ENCODE data around the gene WFIKKN1. TPM values are rescaled to one million over a fixed set of nuclear protein-coding genes. Genes with fewer than 3 reads are reported as not detected.
A peak's percentile ranks its signal among the peaks of the same experiment; 100 is the strongest.

The WFIKKN1 gene
- total and polyA plus RNA-seq, 12 donors: 0.18 to 3.9 (median 0.45) TPM; not detected in 2

DNA sequence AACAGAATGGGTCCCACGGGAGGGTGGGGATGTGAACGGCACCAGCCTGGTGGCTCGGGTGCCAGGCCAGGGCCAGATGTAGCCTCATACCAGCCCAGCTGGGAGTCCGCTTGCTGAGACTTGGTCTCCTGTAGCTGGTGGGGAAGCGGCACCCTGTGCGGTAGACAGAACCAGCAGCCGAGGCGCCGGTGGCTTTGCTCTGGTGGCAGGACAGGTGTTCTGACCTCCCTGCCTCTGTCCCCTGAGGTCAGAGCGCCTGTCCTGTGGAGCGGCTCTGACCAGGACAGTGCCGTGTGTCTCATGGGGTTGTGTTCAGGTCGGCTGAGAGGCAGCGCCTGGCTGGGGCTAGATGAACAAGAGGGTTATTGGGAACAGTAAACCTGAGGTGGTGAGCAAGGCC, 20.8 kb upstream of the WFIKKN1 start:
- Histone ChIP-seq H3K27me3 (no peaks in the 10 kb centered on the region), H3K27ac (no peak overlapping the region), H3K4me1 (replicated peaks in 1 of 2) (no peaks in the 10 kb centered on the region), H3K4me3 (no peak overlapping the region), H3K9me3 (replicated peaks in 1 of 3) (no peaks in the 10 kb centered on the region), H3K36me3 (replicated peaks in 1 of 2) (no peaks in the 10 kb centered on the region)
- intact Hi-C loops (cut with DNase I): no loop called here
- TF ChIP-seq POLR2A (IDR thresholded peaks at IDR 0.05): no peak
- TF ChIP-seq, protein P1, sequence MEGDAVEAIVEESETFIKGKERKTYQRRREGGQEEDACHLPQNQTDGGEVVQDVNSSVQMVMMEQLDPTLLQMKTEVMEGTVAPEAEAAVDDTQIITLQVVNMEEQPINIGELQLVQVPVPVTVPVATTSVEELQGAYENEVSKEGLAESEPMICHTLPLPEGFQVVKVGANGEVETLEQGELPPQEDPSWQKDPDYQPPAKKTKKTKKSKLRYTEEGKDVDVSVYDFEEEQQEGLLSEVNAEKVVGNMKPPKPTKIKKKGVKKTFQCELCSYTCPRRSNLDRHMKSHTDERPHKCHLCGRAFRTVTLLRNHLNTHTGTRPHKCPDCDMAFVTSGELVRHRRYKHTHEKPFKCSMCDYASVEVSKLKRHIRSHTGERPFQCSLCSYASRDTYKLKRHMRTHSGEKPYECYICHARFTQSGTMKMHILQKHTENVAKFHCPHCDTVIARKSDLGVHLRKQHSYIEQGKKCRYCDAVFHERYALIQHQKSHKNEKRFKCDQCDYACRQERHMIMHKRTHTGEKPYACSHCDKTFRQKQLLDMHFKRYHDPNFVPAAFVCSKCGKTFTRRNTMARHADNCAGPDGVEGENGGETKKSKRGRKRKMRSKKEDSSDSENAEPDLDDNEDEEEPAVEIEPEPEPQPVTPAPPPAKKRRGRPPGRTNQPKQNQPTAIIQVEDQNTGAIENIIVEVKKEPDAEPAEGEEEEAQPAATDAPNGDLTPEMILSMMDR (IDR thresholded peaks at IDR 0.05): no peak
- DNase-seq: no peak
- WGBS, 4 donors: 91 to 93% (median 92%) methylated on average over 9 to 14 of the region's 14 CpGs

DNA sequence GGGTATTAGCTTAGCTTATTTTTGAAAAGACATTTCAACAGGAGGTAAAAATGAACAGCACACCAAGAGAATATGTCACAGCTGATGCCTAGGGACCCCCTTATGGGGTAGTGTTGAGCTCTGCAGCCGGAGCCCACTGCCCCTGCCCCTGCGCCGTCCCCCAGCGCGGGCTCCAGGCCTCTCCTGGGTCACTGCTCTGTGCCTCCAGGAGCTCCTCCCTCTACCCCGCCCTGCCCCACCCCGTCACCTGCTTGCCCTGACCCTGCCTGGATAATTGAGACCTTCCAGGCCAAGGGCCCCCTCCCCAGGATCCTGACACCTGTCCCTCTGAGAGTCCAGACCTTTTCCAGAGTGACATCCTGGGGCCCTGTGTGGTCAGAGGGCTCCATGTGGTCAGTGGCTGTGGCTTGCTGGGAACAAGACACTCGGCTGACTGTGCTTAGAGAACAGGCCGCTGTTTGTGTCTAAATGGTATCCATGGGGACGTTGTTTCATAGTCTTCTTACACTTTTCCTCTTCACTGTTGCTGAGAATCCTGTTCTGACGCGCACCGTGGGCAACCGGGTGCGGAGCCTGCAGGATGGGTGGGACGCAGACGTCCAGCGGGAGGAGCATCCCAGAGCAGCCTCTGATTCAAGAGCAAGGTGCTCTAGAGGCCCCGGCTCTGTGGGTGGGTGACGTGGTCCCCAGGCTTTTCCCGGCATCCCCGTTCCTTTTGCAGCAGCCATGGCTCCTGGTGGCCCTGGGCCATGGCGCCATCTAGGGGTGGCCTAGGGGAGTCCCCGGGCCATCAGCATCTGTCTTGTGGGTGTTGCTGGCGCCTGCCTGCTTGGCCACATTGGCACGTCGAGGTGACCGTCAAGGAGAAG, 20.0 kb upstream of the WFIKKN1 start:
- Histone ChIP-seq H3K36me3 (replicated peaks in 1 of 2) (no peaks in the 10 kb centered on the region), H3K4me3 (no peak overlapping the region), H3K27me3 (no peaks in the 10 kb centered on the region), H3K9me3 (replicated peaks in 1 of 3) (no peaks in the 10 kb centered on the region), H3K4me1 (replicated peaks in 1 of 2) (no peaks in the 10 kb centered on the region), H3K27ac (no peak overlapping the region)
- intact Hi-C loops (cut with DNase I): no loop called here
- DNase-seq: peak in 6 of 7 donors; percentile 50 to 84 (median 70)
- no peak for TF ChIP-seq POLR2A (IDR thresholded peaks at IDR 0.05)
- TF ChIP-seq, protein P1 (IDR thresholded peaks at IDR 0.05): peak; percentile 54 to 76 (median 68)
- 67 to 84% (median 68%) methylated on average over 16 to 28 of the region's 28 CpGs for WGBS, 4 donors

DNA sequence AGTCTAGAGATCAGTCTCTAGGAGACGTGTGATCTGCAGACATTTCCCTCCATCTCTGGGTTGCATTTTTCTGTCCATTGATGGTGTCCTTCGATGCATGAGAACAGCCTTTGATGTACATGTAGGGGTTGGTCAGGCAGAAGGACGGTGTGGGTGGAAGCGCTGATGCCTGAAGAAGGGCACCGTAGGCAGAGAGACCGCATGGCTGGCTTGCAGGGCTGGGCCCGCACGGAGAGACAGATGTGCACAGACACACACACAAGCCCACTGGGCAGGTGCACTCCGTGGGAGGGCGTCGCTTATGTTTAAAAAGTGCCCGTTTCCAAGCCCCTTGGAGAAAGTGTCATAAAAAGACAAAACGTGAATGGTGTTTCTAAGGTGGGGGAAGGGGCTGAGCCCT, 15.7 kb upstream of the WFIKKN1 start:
- Histone ChIP-seq H3K4me1 (replicated peaks in 1 of 2) (no peaks in the 10 kb centered on the region), H3K27ac (no peak overlapping the region), H3K36me3 (replicated peaks in 1 of 2) (no peaks in the 10 kb centered on the region), H3K27me3 (no peaks in the 10 kb centered on the region), H3K4me3 (no peak overlapping the region), H3K9me3 (replicated peaks in 1 of 3) (no peaks in the 10 kb centered on the region)
- intact Hi-C loops (cut with DNase I): no loop called here
- TF ChIP-seq, protein P1 (IDR thresholded peaks at IDR 0.05): no peak
- no peak for TF ChIP-seq POLR2A (IDR thresholded peaks at IDR 0.05)
- WGBS, 4 donors: 88 to 94% (median 91%) methylated on average over 13 of the region's 13 CpGs
- no peak for DNase-seq

DNA sequence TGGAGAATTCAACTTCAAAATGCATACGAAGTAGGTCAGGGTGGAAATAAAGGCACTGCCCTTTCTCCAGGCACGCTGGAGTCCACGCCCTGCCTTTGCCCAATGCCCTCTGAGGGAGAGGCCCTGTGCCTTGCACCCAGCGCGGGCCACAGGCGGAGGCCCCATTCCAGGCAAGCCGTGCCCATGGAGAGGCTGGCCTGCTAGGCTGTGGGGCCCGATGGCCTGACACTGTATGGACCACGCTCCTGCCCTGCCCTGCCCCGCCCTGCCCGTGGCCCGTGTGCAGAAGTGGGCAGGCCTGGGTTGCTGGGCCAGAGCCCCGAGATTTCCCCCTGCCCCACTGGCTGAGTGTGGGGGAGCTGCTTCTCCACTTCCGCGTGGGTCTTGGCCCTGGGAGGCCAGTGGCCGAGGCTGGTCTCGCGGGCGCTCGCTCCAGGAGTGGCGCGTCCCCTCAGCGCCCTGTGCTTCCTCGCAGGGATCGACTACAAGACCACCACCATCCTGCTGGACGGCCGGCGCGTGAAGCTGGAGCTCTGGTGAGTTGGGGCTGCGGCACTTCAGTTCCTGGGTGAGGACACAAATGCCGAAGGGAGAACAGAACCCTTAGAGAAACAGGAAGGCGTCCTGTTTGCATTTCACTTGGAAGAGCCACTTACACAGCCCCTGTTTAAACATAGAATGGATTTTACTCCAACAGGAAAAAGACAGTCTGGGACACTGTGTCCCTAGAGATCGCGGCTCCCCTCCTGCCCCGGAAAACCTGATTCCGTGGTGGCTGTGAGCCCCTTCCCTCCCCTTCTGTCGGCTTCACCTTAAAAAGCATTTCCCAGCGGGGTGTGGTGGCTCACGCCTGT, 13.8 kb upstream of the WFIKKN1 start:
- H3K36me3 ChIP-seq (replicated peaks in 1 of 2): no peaks in the 10 kb centered on the region
- 95 to 96% (median 96%) methylated on average over 24 to 39 of the region's 39 CpGs for WGBS, 4 donors
- intact Hi-C loops (cut with DNase I): no loop called here
- DNase-seq: no peak
- TF ChIP-seq POLR2A (IDR thresholded peaks at IDR 0.05): no peak
- TF ChIP-seq, protein P1 (IDR thresholded peaks at IDR 0.05): no peak
- no peaks in the 10 kb centered on the region for H3K4me1 ChIP-seq (replicated peaks in 1 of 2)
- no peak overlapping the region for H3K27ac ChIP-seq
- no peaks in the 10 kb centered on the region for H3K27me3 ChIP-seq
- no peak overlapping the region for H3K4me3 ChIP-seq
- H3K9me3 ChIP-seq (replicated peaks in 1 of 3): no peaks in the 10 kb centered on the region
